Measurements from ENCODE around the gene SNED1. TPM values are rescaled to one million over a fixed set of nuclear protein-coding genes. Genes with fewer than 3 reads are reported as not detected.

The SNED1 gene
- polyA plus RNA-seq, 2 donors = 3.3 to 3.6 TPM

DNA sequence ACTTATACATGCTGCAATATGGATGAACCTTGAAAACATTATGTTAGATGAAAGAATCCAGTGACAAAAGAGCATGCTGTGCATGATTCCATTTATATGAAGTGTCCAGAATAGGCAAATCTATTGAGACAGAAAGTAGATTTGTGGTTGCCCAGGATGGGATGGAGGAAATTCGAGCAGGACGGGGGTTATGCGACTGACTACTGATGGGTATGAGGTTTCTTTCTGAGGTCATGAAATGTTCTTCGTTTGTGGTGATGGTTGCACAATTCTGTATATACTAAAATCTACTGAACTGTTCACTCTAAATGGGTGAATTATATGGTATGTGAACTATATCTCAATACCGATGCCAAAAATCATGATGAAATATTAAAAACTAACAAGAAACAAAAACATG is 122.6 kb downstream of the SNED1 start:
- H3K27ac ChIP-seq (ENCODE audit: low read depth in 2 of 2, low read length in 1 of 2) = no peak overlapping the region
- H3K36me3 ChIP-seq (ENCODE audit: control insufficient read depth in 2 of 2, insufficient read depth in 2 of 2, low read length in 1 of 2) = peaks cover 2 to 3% of the 10 kb centered on the region in 2 donors
- H3K27me3 ChIP-seq (ENCODE audit: control insufficient read depth in 1 of 2, insufficient read depth in 2 of 2, low read length in 2 of 2) = no peaks in the 10 kb centered on the region
- peaks cover 0 to 3% of the 10 kb centered on the region in 2 donors for H3K4me1 ChIP-seq (ENCODE audit: control insufficient read depth in 2 of 2, insufficient read depth in 2 of 2, low read length in 1 of 2)
- H3K9me3 ChIP-seq (ENCODE audit: control insufficient read depth in 2 of 2, insufficient read depth in 1 of 2, low read depth in 1 of 2, low read length in 1 of 2) = no peaks in the 10 kb centered on the region
- 90 to 92% methylated on average over 5 of the region's 5 CpGs for WGBS, 2 donors
- H3K4me3 ChIP-seq (ENCODE audit: low read depth in 1 of 2, low read length in 2 of 2) = no peak overlapping the region

DNA sequence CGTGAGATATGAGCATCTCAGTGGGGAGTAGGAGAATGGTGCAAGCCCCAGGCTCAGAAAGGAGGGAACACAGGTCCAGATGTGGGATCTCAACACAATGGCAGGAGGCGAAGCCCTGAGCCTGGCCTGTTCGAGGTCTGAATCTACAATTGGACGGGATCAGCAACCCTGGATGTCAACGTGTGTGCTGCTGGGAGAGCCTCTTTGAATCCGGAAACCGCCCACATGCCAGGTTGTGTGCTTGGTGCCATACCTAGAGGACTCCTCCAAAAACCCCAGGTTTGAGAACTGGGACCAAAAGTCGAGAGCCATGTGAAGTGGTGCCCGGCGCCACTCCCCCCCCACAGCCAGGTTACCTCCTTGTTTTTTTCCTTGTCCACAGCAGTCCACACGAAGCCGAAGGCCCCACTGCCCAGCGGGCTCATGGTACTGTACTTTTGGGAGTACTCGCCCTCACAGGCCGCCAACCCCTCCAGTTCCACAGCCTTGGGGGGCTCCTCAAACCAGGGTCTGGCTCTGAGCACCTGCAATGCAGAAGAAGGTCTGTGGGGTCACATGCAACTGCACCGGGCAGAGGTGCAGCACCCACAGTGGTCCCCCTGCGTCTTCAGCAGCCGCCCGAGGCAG is 124.1 kb downstream of the SNED1 start:
- no peak overlapping the region for H3K4me3 ChIP-seq (ENCODE audit: low read depth in 1 of 2, low read length in 2 of 2)
- H3K4me1 ChIP-seq (ENCODE audit: control insufficient read depth in 2 of 2, insufficient read depth in 2 of 2, low read length in 1 of 2) = peaks cover 4 to 5% of the 10 kb centered on the region in 2 donors
- no peak overlapping the region for H3K27ac ChIP-seq (ENCODE audit: low read depth in 2 of 2, low read length in 1 of 2)
- no peaks in the 10 kb centered on the region for H3K9me3 ChIP-seq (ENCODE audit: control insufficient read depth in 2 of 2, insufficient read depth in 1 of 2, low read depth in 1 of 2, low read length in 1 of 2)
- H3K27me3 ChIP-seq (ENCODE audit: control insufficient read depth in 1 of 2, insufficient read depth in 2 of 2, low read length in 2 of 2) = no peaks in the 10 kb centered on the region
- 92 to 94% methylated on average over 19 of the region's 19 CpGs for WGBS, 2 donors
- peaks cover 4 to 5% of the 10 kb centered on the region in 2 donors for H3K36me3 ChIP-seq (ENCODE audit: control insufficient read depth in 2 of 2, insufficient read depth in 2 of 2, low read length in 1 of 2)

GRCh38 chr2:241123816-241124536 is 125.6 kb downstream of the SNED1 start:
- H3K36me3 ChIP-seq (ENCODE audit: control insufficient read depth in 2 of 2, insufficient read depth in 2 of 2, low read length in 1 of 2) = peaks cover 4 to 5% of the 10 kb centered on the region in 2 donors
- peaks cover 4 to 5% of the 10 kb centered on the region in 2 donors for H3K4me1 ChIP-seq (ENCODE audit: control insufficient read depth in 2 of 2, insufficient read depth in 2 of 2, low read length in 1 of 2)
- no peaks in the 10 kb centered on the region for H3K9me3 ChIP-seq (ENCODE audit: control insufficient read depth in 2 of 2, insufficient read depth in 1 of 2, low read depth in 1 of 2, low read length in 1 of 2)
- WGBS, 2 donors = 60 to 62% methylated on average over 16 of the region's 16 CpGs
- H3K27ac ChIP-seq (ENCODE audit: low read depth in 2 of 2, low read length in 1 of 2) = peak overlapping the region in 1 of 2 donors; percentile 45
- no peak overlapping the region for H3K4me3 ChIP-seq (ENCODE audit: low read depth in 1 of 2, low read length in 2 of 2)
- H3K27me3 ChIP-seq (ENCODE audit: control insufficient read depth in 1 of 2, insufficient read depth in 2 of 2, low read length in 2 of 2) = no peaks in the 10 kb centered on the region

DNA sequence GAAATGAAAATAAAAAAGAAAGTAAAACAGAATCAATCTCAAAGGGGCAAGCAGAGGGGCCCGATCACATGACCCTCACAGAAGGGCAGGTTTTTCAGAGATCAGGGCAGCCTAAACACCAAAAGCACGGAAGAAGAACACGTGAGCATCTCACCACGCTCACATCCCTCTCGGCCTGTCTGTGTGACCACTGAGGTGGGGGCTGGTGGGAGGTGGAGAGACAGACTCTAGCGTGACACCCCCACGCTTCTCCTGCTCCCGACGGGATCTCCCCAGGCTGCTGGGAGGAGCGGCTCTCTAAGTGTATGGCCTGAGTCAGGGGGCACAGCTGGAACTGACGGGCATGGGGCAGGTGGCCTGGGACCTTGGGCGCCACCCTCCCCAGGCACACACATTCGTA is 127.2 kb downstream of the SNED1 start:
- WGBS, 2 donors = 90 to 92% methylated on average over 13 of the region's 13 CpGs
- H3K4me1 ChIP-seq (ENCODE audit: control insufficient read depth in 2 of 2, insufficient read depth in 2 of 2, low read length in 1 of 2) = peaks cover 4 to 5% of the 10 kb centered on the region in 2 donors
- no peaks in the 10 kb centered on the region for H3K27me3 ChIP-seq (ENCODE audit: control insufficient read depth in 1 of 2, insufficient read depth in 2 of 2, low read length in 2 of 2)
- no peak overlapping the region for H3K27ac ChIP-seq (ENCODE audit: low read depth in 2 of 2, low read length in 1 of 2)
- H3K9me3 ChIP-seq (ENCODE audit: control insufficient read depth in 2 of 2, insufficient read depth in 1 of 2, low read depth in 1 of 2, low read length in 1 of 2) = no peaks in the 10 kb centered on the region
- H3K36me3 ChIP-seq (ENCODE audit: control insufficient read depth in 2 of 2, insufficient read depth in 2 of 2, low read length in 1 of 2) = peaks cover 4 to 5% of the 10 kb centered on the region in 2 donors
- H3K4me3 ChIP-seq (ENCODE audit: low read depth in 1 of 2, low read length in 2 of 2) = no peak overlapping the region

- Histone ChIP-seq H3K9me3 (ENCODE audit: control insufficient read depth in 2 of 2, insufficient read depth in 1 of 2, low read depth in 1 of 2, low read length in 1 of 2) (no peaks in the 10 kb centered on the region), H3K36me3 (ENCODE audit: control insufficient read depth in 2 of 2, insufficient read depth in 2 of 2, low read length in 1 of 2) (peaks cover 4 to 5% of the 10 kb centered on the region in 2 donors), H3K4me3 (ENCODE audit: low read depth in 1 of 2, low read length in 2 of 2) (no peak overlapping the region), H3K4me1 (ENCODE audit: control insufficient read depth in 2 of 2, insufficient read depth in 2 of 2, low read length in 1 of 2) (peaks cover 4 to 5% of the 10 kb centered on the region in 2 donors), H3K27me3 (ENCODE audit: control insufficient read depth in 1 of 2, insufficient read depth in 2 of 2, low read length in 2 of 2) (no peaks in the 10 kb centered on the region), H3K27ac (ENCODE audit: low read depth in 2 of 2, low read length in 1 of 2) (no peak overlapping the region)
- 88 to 89% methylated on average over 21 of the region's 21 CpGs for WGBS, 2 donors
Observed at GRCh38 chr2:241126201-241126611, 127.8 kb downstream of the SNED1 start.

DNA sequence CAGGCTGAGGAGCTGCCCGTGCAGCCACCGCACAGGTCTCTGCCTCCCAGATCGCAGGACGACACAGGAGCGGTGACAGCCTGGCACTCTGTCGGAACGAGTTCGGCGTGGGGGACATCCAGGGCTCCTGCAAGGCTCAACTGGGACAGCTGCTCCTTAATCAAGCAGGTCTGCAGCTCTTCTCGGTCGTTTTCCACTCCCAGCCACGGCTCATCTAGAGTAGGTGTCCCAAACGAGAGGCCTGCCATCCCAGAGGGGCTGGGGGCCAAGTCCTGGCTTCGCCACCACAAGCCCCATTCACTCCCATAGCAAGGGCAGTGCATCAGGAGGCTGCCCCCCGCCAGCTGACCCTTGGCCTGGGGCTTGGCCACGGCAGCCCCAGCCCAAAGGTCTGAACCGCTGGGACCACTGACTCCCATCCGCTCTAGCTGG is 128.4 kb downstream of the SNED1 start:
- H3K27ac ChIP-seq (ENCODE audit: low read depth in 2 of 2, low read length in 1 of 2) = no peak overlapping the region
- no peaks in the 10 kb centered on the region for H3K27me3 ChIP-seq (ENCODE audit: control insufficient read depth in 1 of 2, insufficient read depth in 2 of 2, low read length in 2 of 2)
- H3K4me3 ChIP-seq (ENCODE audit: low read depth in 1 of 2, low read length in 2 of 2) = no peak overlapping the region
- 96 to 97% methylated on average over 18 of the region's 18 CpGs for WGBS, 2 donors
- peaks cover 4 to 5% of the 10 kb centered on the region in 2 donors for H3K36me3 ChIP-seq (ENCODE audit: control insufficient read depth in 2 of 2, insufficient read depth in 2 of 2, low read length in 1 of 2)
- H3K9me3 ChIP-seq (ENCODE audit: control insufficient read depth in 2 of 2, insufficient read depth in 1 of 2, low read depth in 1 of 2, low read length in 1 of 2) = no peaks in the 10 kb centered on the region
- peaks cover 4 to 5% of the 10 kb centered on the region in 2 donors for H3K4me1 ChIP-seq (ENCODE audit: control insufficient read depth in 2 of 2, insufficient read depth in 2 of 2, low read length in 1 of 2)

DNA sequence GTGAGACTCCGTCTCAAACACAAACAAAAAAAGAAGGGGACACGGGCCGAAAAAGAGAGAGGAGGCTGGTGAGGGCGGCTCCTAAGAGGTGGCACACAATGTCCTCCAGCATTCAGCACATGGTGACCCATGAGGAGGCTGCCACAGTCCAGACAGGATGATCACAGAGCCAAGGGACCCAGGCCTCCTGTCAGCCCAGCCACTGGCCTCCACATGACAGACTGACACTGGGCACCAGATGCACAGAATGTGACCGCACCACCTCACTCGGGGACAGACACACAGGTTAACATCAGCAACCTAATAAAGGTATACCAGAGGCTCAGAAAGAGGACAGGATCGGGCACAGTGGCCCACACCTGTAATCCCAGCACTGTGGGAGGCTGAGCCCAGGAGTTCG is 129.8 kb downstream of the SNED1 start:
- Histone ChIP-seq H3K4me1 (ENCODE audit: control insufficient read depth in 2 of 2, insufficient read depth in 2 of 2, low read length in 1 of 2) (peaks cover 4 to 5% of the 10 kb centered on the region in 2 donors), H3K27ac (ENCODE audit: low read depth in 2 of 2, low read length in 1 of 2) (no peak overlapping the region), H3K27me3 (ENCODE audit: control insufficient read depth in 1 of 2, insufficient read depth in 2 of 2, low read length in 2 of 2) (no peaks in the 10 kb centered on the region), H3K4me3 (ENCODE audit: low read depth in 1 of 2, low read length in 2 of 2) (no peak overlapping the region), H3K36me3 (ENCODE audit: control insufficient read depth in 2 of 2, insufficient read depth in 2 of 2, low read length in 1 of 2) (peaks cover 5 to 6% of the 10 kb centered on the region in 2 donors), H3K9me3 (ENCODE audit: control insufficient read depth in 2 of 2, insufficient read depth in 1 of 2, low read depth in 1 of 2, low read length in 1 of 2) (no peaks in the 10 kb centered on the region)
- 96 to 97% methylated on average over 8 of the region's 8 CpGs for WGBS, 2 donors

GRCh38 chr2:241129086-241129871 is 130.9 kb downstream of the SNED1 start:
- no peak overlapping the region for H3K4me3 ChIP-seq (ENCODE audit: low read depth in 1 of 2, low read length in 2 of 2)
- H3K36me3 ChIP-seq (ENCODE audit: control insufficient read depth in 2 of 2, insufficient read depth in 2 of 2, low read length in 1 of 2) = peaks cover 5 to 6% of the 10 kb centered on the region in 2 donors
- H3K27ac ChIP-seq (ENCODE audit: low read depth in 2 of 2, low read length in 1 of 2) = no peak overlapping the region
- no peaks in the 10 kb centered on the region for H3K9me3 ChIP-seq (ENCODE audit: control insufficient read depth in 2 of 2, insufficient read depth in 1 of 2, low read depth in 1 of 2, low read length in 1 of 2)
- H3K4me1 ChIP-seq (ENCODE audit: control insufficient read depth in 2 of 2, insufficient read depth in 2 of 2, low read length in 1 of 2) = peaks cover 3 to 4% of the 10 kb centered on the region in 2 donors
- 87 to 89% methylated on average over 12 of the region's 12 CpGs for WGBS, 2 donors
- H3K27me3 ChIP-seq (ENCODE audit: control insufficient read depth in 1 of 2, insufficient read depth in 2 of 2, low read length in 2 of 2) = no peaks in the 10 kb centered on the region

GRCh38 chr2:241130316-241130715 is 131.9 kb downstream of the SNED1 start:
- Histone ChIP-seq H3K27me3 (ENCODE audit: control insufficient read depth in 1 of 2, insufficient read depth in 2 of 2, low read length in 2 of 2) (no peaks in the 10 kb centered on the region), H3K4me1 (ENCODE audit: control insufficient read depth in 2 of 2, insufficient read depth in 2 of 2, low read length in 1 of 2) (peaks cover 2 to 4% of the 10 kb centered on the region in 2 donors), H3K27ac (ENCODE audit: low read depth in 2 of 2, low read length in 1 of 2) (no peak overlapping the region), H3K4me3 (ENCODE audit: low read depth in 1 of 2, low read length in 2 of 2) (no peak overlapping the region), H3K9me3 (ENCODE audit: control insufficient read depth in 2 of 2, insufficient read depth in 1 of 2, low read depth in 1 of 2, low read length in 1 of 2) (no peaks in the 10 kb centered on the region), H3K36me3 (ENCODE audit: control insufficient read depth in 2 of 2, insufficient read depth in 2 of 2, low read length in 1 of 2) (peaks cover 5 to 6% of the 10 kb centered on the region in 2 donors)
- WGBS, 2 donors = 92 to 94% methylated on average over 16 of the region's 16 CpGs
